HG03342 (cell line): ENCODE measurements around the gene MEF2C.

Experiments used
- ATAC-seq: cut with Tn5 transposase; IDR thresholded peaks from one replicate; pipeline ENCODE4 v1.9.1; 2021; ENCODE audit warnings: mild to moderate bottlenecking, moderate library complexity; ENCODE audit not compliant: unreplicated experiment

Gene MEF2C

DNA sequence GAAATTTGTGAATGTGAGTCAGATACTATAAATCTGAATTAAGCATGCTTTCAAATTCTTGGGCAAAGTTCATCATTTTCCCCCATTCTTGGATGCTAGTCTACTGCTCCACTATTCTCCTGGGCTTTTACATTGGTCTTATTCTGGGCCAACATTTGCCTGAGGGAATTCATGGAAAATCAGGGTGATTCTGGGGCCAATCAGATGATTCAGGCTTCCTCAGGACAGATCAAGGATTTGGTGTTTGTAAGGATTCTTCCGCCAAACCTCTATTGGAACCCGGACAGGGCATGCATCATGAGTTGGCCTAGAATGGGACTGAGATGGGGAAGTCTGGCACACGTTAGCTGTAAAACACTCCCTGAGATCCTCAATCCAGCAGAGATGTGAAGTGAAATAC, 113.8 kb downstream of the MEF2C start:
- no peak for ATAC-seq

GRCh38 chr5:88768411-88768810, 114.6 kb downstream of the MEF2C start:
- ATAC-seq, result no peak

DNA sequence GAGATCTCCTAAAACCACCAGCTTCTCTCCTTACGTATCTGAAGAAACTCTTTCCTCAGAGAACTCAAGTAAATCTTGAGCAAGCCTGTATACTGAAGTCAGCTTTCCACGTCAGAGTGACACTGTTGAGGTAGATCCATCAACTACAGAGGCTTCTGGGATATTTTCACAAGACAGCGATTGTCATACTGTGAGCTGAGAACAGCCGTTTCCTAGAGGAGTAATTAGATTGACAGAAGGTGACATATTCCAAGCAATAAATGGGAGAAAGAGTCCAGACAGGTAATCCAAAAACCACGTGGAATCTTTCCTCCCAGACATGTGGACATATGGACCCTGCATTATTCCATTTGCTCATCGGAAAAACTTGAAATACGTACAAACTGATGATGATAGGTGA, 117.2 kb downstream of the MEF2C start:
- ATAC-seq, result no peak

DNA sequence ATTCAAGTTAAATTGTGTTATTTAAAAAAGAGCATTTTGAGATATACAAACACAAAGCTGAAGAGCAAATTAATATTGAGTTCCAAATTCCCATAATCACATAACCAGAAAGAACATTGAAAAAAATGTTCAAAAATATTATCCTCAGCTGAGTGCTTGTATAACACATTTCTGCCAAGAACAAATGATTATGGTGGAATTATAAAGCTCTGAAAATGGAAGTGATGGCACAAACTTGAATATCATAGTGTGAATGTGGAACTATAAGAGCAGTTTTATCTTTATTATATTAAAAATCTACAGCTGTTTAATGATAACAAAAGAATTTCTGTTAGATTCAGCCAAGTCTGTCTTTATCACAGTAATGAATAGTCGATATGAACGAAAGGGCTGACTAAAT, 117.8 kb downstream of the MEF2C start:
- ATAC-seq, result no peak

- ATAC-seq, result no peak
Measured at GRCh38 chr5:88761939-88762338, 121.0 kb downstream of the MEF2C start.

DNA sequence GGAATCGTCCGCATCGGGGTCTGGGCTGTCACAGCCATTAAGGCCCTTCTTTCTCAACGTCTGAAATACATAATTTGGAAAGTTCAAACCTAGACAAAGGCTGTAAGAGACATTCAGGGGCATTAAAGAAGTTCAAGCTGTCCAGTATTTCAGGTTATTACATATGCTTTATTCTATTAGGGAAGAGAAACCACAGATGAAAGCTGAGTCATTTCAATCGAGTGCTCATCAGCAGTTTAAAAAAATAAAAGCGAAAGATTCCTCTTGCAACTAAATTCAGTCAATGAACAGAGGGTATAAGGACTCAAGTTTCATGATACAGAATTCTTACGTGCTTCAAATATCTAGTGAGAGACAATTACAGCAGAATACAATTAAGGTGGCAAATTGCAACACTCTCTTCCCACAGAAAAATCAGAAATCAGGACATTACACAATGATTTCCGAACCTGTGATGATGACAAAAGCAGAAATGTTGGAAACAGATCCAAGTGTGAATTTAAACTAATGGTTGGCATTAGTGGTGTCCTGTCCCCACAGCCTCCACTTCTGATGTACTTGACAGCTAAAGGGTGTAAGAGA, 121.6 kb downstream of the MEF2C start:
- ATAC-seq, result no peak

GRCh38 chr5:88760527-88760926, 122.5 kb downstream of the MEF2C start:
- no peak for ATAC-seq

GRCh38 chr5:88758591-88758990, 124.4 kb downstream of the MEF2C start:
- no peak for ATAC-seq

- no peak for ATAC-seq
Measured at GRCh38 chr5:88758184-88758583, 124.8 kb downstream of the MEF2C start.

DNA sequence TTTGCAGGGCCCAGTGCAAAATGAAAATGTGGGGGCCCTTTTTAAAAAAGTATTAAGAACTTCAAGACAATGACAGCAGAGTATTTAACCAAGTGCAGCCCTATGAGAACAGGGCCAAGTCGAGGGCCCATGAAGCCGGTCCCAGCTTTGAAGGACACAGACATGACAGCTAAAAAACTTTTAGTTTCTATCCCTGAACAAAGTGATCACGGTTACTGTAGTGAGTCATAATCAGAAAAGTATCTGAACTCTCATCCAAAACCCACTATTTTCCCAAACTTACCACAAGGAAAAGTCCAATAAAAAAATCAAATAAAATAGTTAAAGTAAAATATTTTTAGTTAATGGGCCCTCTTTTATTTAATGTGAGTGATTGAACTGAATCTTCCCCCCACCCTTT, 126.0 kb downstream of the MEF2C start:
- ATAC-seq, result no peak

- no peak for ATAC-seq
Measured at GRCh38 chr5:88748666-88749065, 134.3 kb downstream of the MEF2C start.

DNA sequence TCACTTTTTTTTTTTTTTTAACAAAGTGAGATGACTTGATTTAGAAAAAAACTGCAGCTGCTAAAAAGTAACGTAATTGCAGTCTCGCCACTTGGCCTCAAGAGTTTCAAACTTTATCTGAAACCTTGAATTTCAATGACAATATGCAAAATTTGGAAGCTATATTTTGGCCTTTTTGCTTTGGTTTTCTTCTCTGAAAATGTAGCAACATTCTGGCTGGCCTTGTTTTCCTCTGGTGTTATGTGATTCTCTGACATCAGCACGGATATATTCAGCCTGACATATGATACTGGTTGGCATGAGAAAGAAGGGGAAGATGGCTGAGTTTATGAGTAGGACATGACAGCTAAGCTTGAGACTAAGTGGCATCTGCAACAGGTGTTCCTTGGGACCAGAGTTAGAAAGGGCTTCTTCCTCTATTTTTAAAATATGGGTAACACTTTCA, 136.5 kb downstream of the MEF2C start:
- ATAC-seq, result peak; percentile 78

- ATAC-seq, result no peak
Measured at GRCh38 chr5:88745093-88745696, 137.8 kb downstream of the MEF2C start.

DNA sequence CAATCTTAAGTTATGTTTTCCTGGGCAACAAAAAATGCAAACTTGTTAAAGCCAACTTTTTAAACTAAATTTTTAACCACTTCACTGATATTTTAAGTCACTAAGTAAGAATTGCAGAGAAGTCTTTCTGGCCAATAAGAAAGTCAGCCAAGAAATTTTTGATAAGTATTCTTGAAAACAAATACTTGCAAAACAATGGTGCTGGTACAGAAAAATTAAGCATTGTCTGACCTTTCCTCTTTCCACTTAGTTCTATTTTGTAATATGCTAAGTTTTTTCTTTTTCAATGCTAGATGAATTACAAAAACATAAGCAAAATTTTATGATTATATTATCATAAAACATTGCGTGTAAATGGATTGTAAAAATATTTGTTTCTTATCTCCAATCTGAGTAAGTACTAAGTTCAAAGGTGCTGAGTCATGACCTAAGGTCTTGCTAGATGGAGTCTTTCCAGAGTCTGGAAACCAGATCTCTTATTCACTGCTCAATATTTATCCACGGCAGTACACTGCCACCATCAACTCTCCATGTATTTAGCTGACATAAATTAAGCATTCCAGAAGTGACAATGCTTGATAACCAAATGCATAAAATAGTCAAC, 139.7 kb downstream of the MEF2C start:
- ATAC-seq, result no peak

DNA sequence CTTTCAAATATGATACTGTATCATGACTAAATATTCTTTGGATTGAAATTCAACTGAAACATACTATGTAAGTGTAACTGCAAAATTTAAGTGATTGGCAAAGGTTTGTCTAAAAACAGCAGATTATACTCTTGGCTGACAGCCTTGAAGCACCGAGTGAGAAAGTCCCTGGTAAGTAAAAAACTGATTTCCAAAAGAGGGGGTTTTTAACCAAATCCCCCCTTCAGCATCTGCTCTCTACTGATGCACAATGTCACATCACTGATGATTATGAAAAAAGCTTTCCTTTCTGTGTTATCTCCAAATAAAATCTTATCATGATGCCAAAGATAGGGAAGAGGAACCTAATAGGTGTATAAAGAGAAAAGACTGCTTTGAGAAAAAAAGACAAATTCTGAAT, 141.0 kb downstream of the MEF2C start:
- no peak for ATAC-seq

DNA sequence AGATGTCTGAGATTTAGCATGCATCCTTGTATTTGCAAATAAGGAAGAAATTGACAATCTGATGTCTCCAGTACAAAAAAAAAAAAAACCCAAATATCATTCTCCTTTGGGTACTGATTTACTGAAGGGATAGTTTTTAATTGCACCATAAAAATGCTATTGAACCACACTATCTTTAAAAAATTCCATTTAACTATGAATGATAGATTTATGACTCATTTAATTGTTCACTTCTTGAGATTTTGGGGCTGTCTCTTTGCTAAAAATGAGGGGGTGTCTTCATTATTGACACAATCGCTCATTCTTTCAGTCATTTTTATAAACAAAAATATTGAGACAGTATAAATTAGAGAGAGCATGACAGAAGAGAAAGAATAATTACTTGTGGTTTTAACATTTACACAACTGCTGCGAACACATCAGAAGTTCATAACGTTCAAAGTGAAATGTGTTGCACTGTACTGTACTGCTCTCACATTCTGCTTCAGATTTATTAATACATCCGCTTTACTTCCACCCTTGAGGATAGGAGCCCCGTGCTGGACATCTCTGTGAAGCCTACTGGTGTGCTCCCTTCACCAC, 142.3 kb downstream of the MEF2C start:
- ATAC-seq, result no peak

DNA sequence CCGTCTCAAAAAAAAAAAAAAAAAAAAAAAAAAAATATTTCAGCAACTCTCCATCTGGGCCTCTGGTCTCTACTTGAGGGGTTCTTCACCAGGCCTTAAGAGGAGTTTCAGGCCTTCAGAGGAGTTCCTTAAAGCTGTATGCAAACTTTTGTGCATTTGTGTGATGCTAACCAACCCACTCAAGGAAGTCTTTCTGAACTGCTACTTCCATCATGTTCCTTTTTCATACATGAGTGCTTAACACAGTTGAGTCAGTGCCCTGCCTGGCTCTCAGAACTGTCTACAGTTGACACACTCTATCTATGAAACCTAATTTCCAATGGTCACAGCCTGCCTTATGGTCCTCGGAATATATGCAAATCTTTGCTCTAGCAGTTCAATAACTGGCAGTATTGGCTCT, 146.5 kb downstream of the MEF2C start:
- ATAC-seq, result peak; percentile 30

GRCh38 chr5:88734983-88735382, 148.0 kb downstream of the MEF2C start:
- peak; percentile 18 for ATAC-seq

DNA sequence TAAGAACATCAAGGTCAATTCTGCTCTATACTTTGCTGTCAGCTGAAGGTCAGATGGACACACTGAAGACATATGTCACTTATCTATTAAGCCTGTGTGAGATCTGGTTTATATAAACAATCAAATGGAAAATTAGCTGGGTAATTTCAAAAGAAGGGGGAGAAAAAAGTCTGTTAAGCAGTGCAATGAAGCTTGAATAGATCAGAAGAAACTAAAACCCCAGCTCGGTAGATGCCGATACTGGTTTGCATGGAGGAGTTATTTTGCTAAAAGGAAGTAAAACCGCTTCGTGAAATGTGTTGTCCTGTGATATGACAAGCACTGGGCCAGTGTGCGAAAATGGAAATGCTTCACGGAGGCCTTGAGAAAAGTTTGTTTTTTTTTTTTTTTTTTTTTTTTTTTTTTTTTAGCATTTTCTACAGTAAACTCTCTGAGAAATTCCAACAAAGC, 148.8 kb downstream of the MEF2C start:
- ATAC-seq, result peak; percentile 54

- ATAC-seq, result no peak
Measured at GRCh38 chr5:88732862-88733261, 150.1 kb downstream of the MEF2C start.

- ATAC-seq, result peak; percentile 44
Measured at GRCh38 chr5:88732181-88732633, 150.8 kb downstream of the MEF2C start.

GRCh38 chr5:88729829-88730182, 153.2 kb downstream of the MEF2C start:
- no peak for ATAC-seq
